IMR-90 (cell line): Measurements from ENCODE around the gene NMNAT1. TPM values are rescaled to one million over a fixed set of nuclear protein-coding genes. Genes with fewer than 3 reads are reported as not detected.

Experiments used
- microRNA-seq, 2 experiments: library from miRNA; stranded (forward) in 1 of 2; unstranded in 1 of 2; fragments of 10-50 nt in 1 of 2; fragments of <30 nt in 1 of 2; gene quantifications in 1 of 2; microRNA quantifications in 1 of 2; one replicate each; pipeline versions ENCODE3 to v1.1.0; 2013 to 2020; ENCODE audit not compliant: insufficient read depth in 1 of 2, insufficient read length in 1 of 2, unreplicated experiment in 1 of 2
- polyA plus RNA-seq, 3 experiments: library from polyadenylated mRNA; depleted of rRNA; stranded (reverse); fragments of >200 nt; gene quantifications; 2 replicates each; pipeline ENCODE4 v1.2.3, GENCODE V29; 2012; ENCODE audit warnings: low replicate concordance in 1 of 3
- small RNA-seq, 5 experiments: library from RNA; depleted of rRNA; stranded (forward); fragments of <200 nt; gene quantifications; one replicate each; pipeline ENCODE3, GENCODE V24; 2012
- total RNA-seq: library from RNA; depleted of rRNA; stranded (reverse); fragments of >200 nt; gene quantifications from 2 replicates; pipeline ENCODE4 v1.2.3, GENCODE V29; 2012; rRNA removed

Gene NMNAT1
- total and polyA plus RNA-seq, 2 of the 4 experiments (the other 2 are of a cell fraction): 9.1 to 11.7 TPM

Small RNA genes within 50 kb of the gene (microRNA-seq; reads per million reads assigned to microRNA genes)
- 0 to 0.37 reads per million in 2 experiments for gene MIR5697

Small RNA genes within 50 kb of the gene (small RNA-seq; reads per million reads assigned to genes)
- 0 to 12.7 (median 0.57) reads per million in 5 experiments for gene MIR5697

Other genes with a start within 250 kb of the NMNAT1 start
- 30.1 and 31.9 TPM in 2 replicates for gene CLSTN1, start 119.5 kb upstream of the NMNAT1 start, total RNA-seq
- 55.0 and 72.2 TPM in 2 replicates for gene CLSTN1, start 119.5 kb upstream of the NMNAT1 start, polyA plus RNA-seq (2012; rRNA removed)
- 24.7 and 41.9 TPM in 2 replicates for gene CTNNBIP1, start 33.2 kb upstream of the NMNAT1 start, total RNA-seq
- 28.4 and 28.5 TPM in 2 replicates for gene CTNNBIP1, start 33.2 kb upstream of the NMNAT1 start, polyA plus RNA-seq (2012; rRNA removed)
- 19.0 and 37.2 TPM in 2 replicates for gene LZIC, start 84 bp upstream of the NMNAT1 start, total RNA-seq
- 8.7 and 11.6 TPM in 2 replicates for gene LZIC, start 84 bp upstream of the NMNAT1 start, polyA plus RNA-seq (2012; rRNA removed)
- not detected in 2 replicates for gene RBP7, start 53.8 kb downstream of the NMNAT1 start, total RNA-seq
- 0.17 and 0.29 TPM in 2 replicates for gene RBP7, start 53.8 kb downstream of the NMNAT1 start, polyA plus RNA-seq (2012; rRNA removed)
- 39.3 and 41.9 TPM in 2 replicates for gene UBE4B, start 89.5 kb downstream of the NMNAT1 start, total RNA-seq
- gene UBE4B, start 89.5 kb downstream of the NMNAT1 start, polyA plus RNA-seq (2012; rRNA removed): 24.6 and 26.5 TPM in 2 replicates